GM21737 (cell line): ENCODE measurements around the gene LCA5.
"Not testable (repeated sequence)": the region's sequence is repeated elsewhere in the genome, so short reads cannot be mapped to it uniquely, and the experiment has no call there.

ENCODE experiments used
- ATAC-seq: cut with Tn5 transposase; IDR thresholded peaks from one replicate; pipeline ENCODE4 v1.9.1; 2021; ENCODE audit warnings: mild to moderate bottlenecking, moderate library complexity; ENCODE audit not compliant: unreplicated experiment

Gene LCA5

DNA sequence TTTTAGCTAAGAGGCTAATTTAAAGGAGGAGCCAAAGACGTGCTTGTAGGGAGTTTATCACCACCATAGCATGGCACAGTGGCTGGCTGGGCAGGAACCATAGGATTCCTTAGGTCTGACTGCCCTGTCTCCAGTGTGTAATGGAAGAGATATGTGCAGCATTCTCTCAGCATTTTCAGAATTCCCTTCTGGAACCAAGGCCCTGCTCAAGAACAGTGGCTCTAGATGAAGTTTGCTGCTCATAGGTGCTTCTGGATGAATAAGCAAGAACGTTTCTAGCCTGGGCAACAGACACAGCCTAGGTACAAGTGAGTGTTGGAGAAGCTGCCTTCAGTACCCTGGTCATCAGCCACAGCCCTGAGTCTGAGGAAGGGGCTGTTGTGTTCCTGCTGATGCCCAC, 69.1 kb downstream of the LCA5 start:
- ATAC-seq: no peak

DNA sequence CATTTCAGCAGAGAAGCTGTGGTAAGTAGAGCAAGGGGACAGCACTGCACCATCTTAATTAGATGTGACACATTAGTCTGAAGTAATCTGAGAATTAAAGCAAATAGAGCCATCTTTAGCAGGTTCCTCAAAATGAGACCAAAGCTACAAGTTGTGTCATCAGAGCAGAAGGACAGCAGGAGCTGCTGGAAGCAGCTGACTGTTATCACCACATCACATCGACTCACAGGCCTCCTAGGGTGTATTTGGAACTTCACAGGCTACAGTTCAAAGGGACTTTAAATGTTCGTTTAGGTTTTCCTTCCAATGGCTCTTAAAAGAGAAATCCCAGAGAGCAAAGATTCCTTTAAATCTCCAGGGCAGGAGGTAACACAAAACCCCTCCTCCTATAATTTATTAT, 69.5 kb downstream of the LCA5 start:
- ATAC-seq: no peak

GRCh38 chr6:79466207-79466834, 70.9 kb downstream of the LCA5 start:
- ATAC-seq: no peak

GRCh38 chr6:79465381-79465780, 71.8 kb downstream of the LCA5 start:
- no peak for ATAC-seq

DNA sequence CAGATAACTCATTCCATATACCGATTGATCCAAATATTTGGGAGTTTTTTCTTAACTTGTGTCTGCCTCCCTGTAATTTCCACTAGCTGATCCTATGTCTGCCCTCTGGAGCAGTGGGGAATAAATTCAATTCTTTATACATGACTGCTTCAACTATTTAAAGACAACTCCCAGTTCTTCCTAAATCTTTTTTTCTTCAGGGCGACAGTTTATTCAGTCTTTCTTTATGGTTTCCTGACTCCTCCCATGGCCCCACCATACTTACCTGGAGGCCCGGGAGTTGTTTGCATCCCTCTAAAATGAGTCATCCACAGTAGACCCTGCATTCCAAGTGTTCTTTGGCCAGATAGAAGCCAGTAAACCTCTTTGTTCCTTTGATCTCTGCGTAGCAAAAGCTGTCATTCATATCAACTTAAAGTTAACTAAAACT, 73.6 kb downstream of the LCA5 start:
- no peak for ATAC-seq

DNA sequence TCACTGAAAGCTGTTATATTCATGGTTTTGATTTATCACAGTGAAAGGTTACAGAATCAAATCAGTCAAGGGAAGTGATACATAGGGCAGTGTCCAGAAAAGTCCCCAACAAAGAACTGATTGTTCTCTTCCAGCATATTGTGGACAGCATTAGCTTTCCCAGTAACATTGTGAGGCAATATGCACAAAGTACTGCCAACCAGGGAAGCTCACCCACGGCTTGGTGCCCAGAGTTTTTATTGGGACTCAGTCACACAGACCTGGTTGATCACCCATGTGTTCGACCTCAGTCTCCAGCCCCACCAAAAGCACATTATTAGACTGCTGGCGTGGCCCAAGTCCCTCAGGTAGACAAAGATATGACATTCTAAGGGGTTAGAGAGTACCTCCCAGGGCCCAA, 76.0 kb downstream of the LCA5 start:
- ATAC-seq: peak; percentile 54

DNA sequence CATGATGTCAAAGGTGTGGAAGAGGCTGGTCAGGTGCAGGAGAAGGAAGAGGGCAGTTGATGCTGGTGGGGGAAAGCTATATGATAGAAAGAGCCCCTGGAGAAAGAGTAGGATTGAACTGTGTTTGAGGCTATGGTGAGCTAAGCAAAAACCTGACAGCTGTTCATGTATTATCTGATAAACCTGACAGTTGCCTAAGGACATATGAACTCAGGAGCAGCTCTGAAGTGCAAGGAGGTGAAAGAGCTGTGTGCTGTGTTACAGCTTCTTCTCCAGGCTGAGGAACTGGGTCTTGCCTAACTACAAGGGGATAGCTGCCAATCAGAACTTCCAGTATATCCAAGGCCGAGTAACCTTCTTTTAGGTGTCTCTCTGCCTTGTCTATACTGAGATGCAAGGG, 81.8 kb downstream of the LCA5 start:
- ATAC-seq: no peak

GRCh38 chr6:79453558-79454042, 83.6 kb downstream of the LCA5 start:
- ATAC-seq: no peak

GRCh38 chr6:79450984-79451383, 86.2 kb downstream of the LCA5 start:
- no peak for ATAC-seq

GRCh38 chr6:79446006-79446405, 91.2 kb downstream of the LCA5 start:
- no peak for ATAC-seq

DNA sequence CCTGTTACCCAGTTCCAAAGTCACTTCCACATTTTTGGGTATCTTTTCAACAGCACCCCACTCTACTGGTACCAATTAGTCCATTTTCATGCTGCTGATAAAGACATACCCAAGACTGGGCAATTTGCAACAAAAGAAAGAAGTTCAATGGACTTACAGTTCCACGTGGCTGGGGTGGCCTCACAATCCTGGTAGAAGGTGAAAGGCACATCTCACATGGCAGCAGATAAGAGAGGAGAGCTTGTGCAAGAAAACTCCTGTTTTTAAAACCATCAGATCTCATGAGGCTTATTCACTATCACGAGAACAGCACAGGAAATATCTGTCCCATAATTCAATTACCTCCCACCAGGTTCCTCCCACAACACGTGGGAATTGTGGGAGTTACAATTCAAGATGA, 93.4 kb downstream of the LCA5 start:
- ATAC-seq: not testable (repeated sequence)

DNA sequence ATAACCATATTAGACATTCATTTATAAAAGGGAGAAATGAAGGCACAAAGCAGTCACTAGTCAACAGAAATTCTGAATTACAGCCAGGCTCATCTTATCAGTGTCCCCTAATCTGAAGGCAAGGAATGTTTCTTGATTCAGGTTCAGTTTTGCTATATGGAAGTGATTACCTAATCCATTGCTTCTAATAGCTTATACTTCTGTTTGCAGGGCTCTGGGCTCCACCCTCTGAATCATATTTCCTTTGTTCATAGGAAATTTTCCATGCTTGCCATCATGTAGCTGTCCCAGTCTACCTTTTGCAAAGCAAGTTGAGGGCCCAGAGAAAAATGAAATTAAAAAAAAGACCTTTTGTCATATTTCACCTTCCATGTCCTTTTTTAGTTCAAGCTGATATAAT, 96.0 kb downstream of the LCA5 start:
- no peak for ATAC-seq

GRCh38 chr6:79440598-79440997, 96.6 kb downstream of the LCA5 start:
- ATAC-seq: no peak

- ATAC-seq: no peak
Measured at GRCh38 chr6:79438030-79438429, 99.2 kb downstream of the LCA5 start.

- no peak for ATAC-seq
Measured at GRCh38 chr6:79436241-79436640, 101.0 kb downstream of the LCA5 start.

GRCh38 chr6:79435746-79436145, 101.5 kb downstream of the LCA5 start:
- no peak for ATAC-seq
